Loucy (cell line): ENCODE data around the gene TBCEL.

ENCODE experiments used
- H2AFZ ChIP-seq: fragments of 200-600 bp; sonication (generic); 2 replicates; pipeline ENCODE4 v1.6.0; 2016; ENCODE audit warnings: antibody characterized with exemption, mild to moderate bottlenecking, low read length, moderate library complexity
- H3F3A ChIP-seq: fragments of 200-600 bp; 2 replicates; pipeline ENCODE4 v1.6.0; 2016; ENCODE audit warnings: antibody characterized with exemption, low read depth, mild to moderate bottlenecking
- H3K27me3 ChIP-seq: fragments of 200-600 bp; sonication (generic); 2 replicates; pipeline ENCODE4 v1.6.1; 2014; ENCODE audit warnings: low read length, mild to moderate bottlenecking; ENCODE audit not compliant: insufficient read depth, poor library complexity, severe bottlenecking
- H3K36me3 ChIP-seq: fragments of 200-600 bp; sonication (generic); 2 replicates; pipeline ENCODE4 v1.6.1; 2016; ENCODE audit warnings: low read length; ENCODE audit not compliant: insufficient read depth
- H3K4me1 ChIP-seq: fragments of 200-600 bp; sonication (generic); 2 replicates; pipeline ENCODE4 v1.5.1; 2014; ENCODE audit warnings: low read length, mild to moderate bottlenecking; ENCODE audit not compliant: insufficient read depth, poor library complexity, severe bottlenecking
- H3K4me2 ChIP-seq: fragments of 200-600 bp; sonication (generic); 2 replicates; pipeline ENCODE4 v1.6.0; 2014; ENCODE audit warnings: antibody characterized with exemption, low read length, low read depth, mild to moderate bottlenecking; ENCODE audit not compliant: poor library complexity, severe bottlenecking
- H3K4me3 ChIP-seq: fragments of 200-600 bp; sonication (generic); 2 replicates; pipeline ENCODE4 v1.5.1; 2014; ENCODE audit warnings: low read length, mild to moderate bottlenecking, mixed read lengths; ENCODE audit not compliant: poor library complexity, severe bottlenecking
- H3K79me2 ChIP-seq: fragments of 200-600 bp; sonication (generic); 2 replicates; pipeline ENCODE4 v1.6.1; 2014; ENCODE audit warnings: low read length; ENCODE audit not compliant: insufficient read depth
- H3K9ac ChIP-seq: fragments of 200-600 bp; sonication (generic); 2 replicates; pipeline ENCODE4 v1.6.0; 2014; ENCODE audit warnings: mild to moderate bottlenecking, low read depth, low read length, moderate library complexity; ENCODE audit not compliant: poor library complexity, severe bottlenecking
- H3K9me2 ChIP-seq: fragments of 200-600 bp; sonication (generic); replicated peaks from 2 replicates; pipeline ENCODE4 v1.6.1; 2016; ENCODE audit warnings: low read depth, low read length, mixed read lengths
- H3K9me3 ChIP-seq: fragments of 200-600 bp; sonication (generic); 2 replicates; pipeline ENCODE4 v1.6.1; 2014; ENCODE audit warnings: mild to moderate bottlenecking, antibody characterized with exemption, low read length, low read depth; ENCODE audit not compliant: insufficient read depth
- H4K20me1 ChIP-seq: fragments of 200-600 bp; sonication (generic); 2 replicates; pipeline ENCODE4 v1.6.0; 2014; ENCODE audit warnings: antibody characterized with exemption, low read length, mild to moderate bottlenecking; ENCODE audit not compliant: insufficient read depth, poor library complexity, severe bottlenecking
- CTCF ChIP-seq: fragments of 200-600 bp; sonication (generic); conservative IDR thresholded peaks from 2 replicates; pipeline ENCODE4 v1.5.1; 2014; ENCODE audit warnings: mild to moderate bottlenecking, antibody characterized with exemption, low read length
- EZH2phosphoT487 ChIP-seq: fragments of 200-600 bp; IDR thresholded peaks from 2 replicates; pipeline ENCODE4 v1.6.1; 2018; ENCODE audit warnings: antibody characterized with exemption, mild to moderate bottlenecking, moderate library complexity, borderline replicate concordance

TBCEL gene

GRCh38 chr11:121105481-121106195 lies 81.7 kb downstream of the TBCEL start:
- Histone ChIP-seq H4K20me1 (no peaks in the 10 kb centered on the region), H3K4me2 (no peak overlapping the region), H3K79me2 (no peaks in the 10 kb centered on the region), H3K9me3 (no peaks in the 10 kb centered on the region), H3K4me3 (no peak overlapping the region), H3K36me3 (no peaks in the 10 kb centered on the region), H3K9ac (no peak overlapping the region), H3K9me2 (no peaks in the 10 kb centered on the region), H3K4me1 (no peaks in the 10 kb centered on the region), H2AFZ (no peak overlapping the region), H3F3A (no peaks in the 10 kb centered on the region), H3K27me3 (no peaks in the 10 kb centered on the region)
- no peak for TF ChIP-seq CTCF
- TF ChIP-seq EZH2phosphoT487, result no peak

- Histone ChIP-seq H3K9ac (no peak overlapping the region), H3K9me2 (no peaks in the 10 kb centered on the region), H3K27me3 (no peaks in the 10 kb centered on the region), H3F3A (no peaks in the 10 kb centered on the region), H3K4me2 (no peak overlapping the region), H3K9me3 (no peaks in the 10 kb centered on the region), H3K79me2 (no peaks in the 10 kb centered on the region), H3K4me1 (no peaks in the 10 kb centered on the region), H3K4me3 (no peak overlapping the region), H2AFZ (no peak overlapping the region), H3K36me3 (no peaks in the 10 kb centered on the region), H4K20me1 (no peaks in the 10 kb centered on the region)
- TF ChIP-seq CTCF (no peak), EZH2phosphoT487 (no peak)
Observed at GRCh38 chr11:121106812-121107211, 82.9 kb downstream of the TBCEL start.

GRCh38 chr11:121108413-121108812 lies 84.5 kb downstream of the TBCEL start:
- no peaks in the 10 kb centered on the region for H3K27me3 ChIP-seq
- H3K9me3 ChIP-seq, result no peaks in the 10 kb centered on the region
- no peaks in the 10 kb centered on the region for H3K36me3 ChIP-seq
- H3K4me3 ChIP-seq, result no peak overlapping the region
- H3K4me1 ChIP-seq, result no peaks in the 10 kb centered on the region
- no peak for TF ChIP-seq EZH2phosphoT487
- TF ChIP-seq CTCF, result no peak
- H3K4me2 ChIP-seq, result no peak overlapping the region
- H2AFZ ChIP-seq, result no peak overlapping the region
- no peaks in the 10 kb centered on the region for H4K20me1 ChIP-seq
- H3K9ac ChIP-seq, result no peak overlapping the region
- H3K79me2 ChIP-seq, result no peaks in the 10 kb centered on the region
- no peaks in the 10 kb centered on the region for H3K9me2 ChIP-seq
- no peaks in the 10 kb centered on the region for H3F3A ChIP-seq
